HEK293 (cell line): ENCODE data around the gene ARL15.

Experiments
- CTCF ChIA-PET: fragments of 350-600 bp; formaldehyde crosslinking; extraction: SDS; loops from one replicate; lab custom pipeline; 2021; ENCODE audit warnings: antibody characterized with exemption; lab: Yijun Ruan, JAX
- POLR2A ChIA-PET: fragments of 300-600 bp; formaldehyde crosslinking; extraction: SDS; loops from one replicate; lab custom pipeline; 2020; ENCODE audit warnings: antibody characterized with exemption, inconsistent platforms; lab: Yijun Ruan, JAX
- H3K27ac ChIP-seq: fragments of 200-500 bp; sonication (Bioruptor generic); 2 replicates; pipeline ENCODE4 v1.5.1; 2014; ENCODE audit warnings: low read depth, low read length, control low read depth, inconsistent platforms; ENCODE audit errors: extremely low read depth
- H3K36me3 ChIP-seq, 2 experiments: fragments of 200-500 bp in 1 of 2; sonication (Bioruptor generic) in 1 of 2; 1 replicate in 1 of 2; 2 replicates in 1 of 2; pipeline ENCODE4 v1.5.1; 2014 to 2017; ENCODE audit warnings: inconsistent platforms in 2 of 2, low read length in 2 of 2; ENCODE audit not compliant: control insufficient read depth in 2 of 2, insufficient read depth in 1 of 2
- H3K4me1 ChIP-seq: fragments of 200-500 bp; sonication (Bioruptor generic); 2 replicates; pipeline ENCODE4 v1.5.1; 2014; ENCODE audit warnings: mild to moderate bottlenecking, low read length, inconsistent platforms; ENCODE audit not compliant: control insufficient read depth, insufficient read depth
- H3K4me3 ChIP-seq: 2 replicates; pipeline ENCODE4 v1.5.1; 2011; ENCODE audit warnings: low read depth, mild to moderate bottlenecking, control low read depth, low read length, moderate library complexity
- H3K9me3 ChIP-seq: fragments of 200-500 bp; sonication (Bioruptor generic); 2 replicates; pipeline ENCODE4 v1.5.1; 2014; ENCODE audit warnings: low read depth, low read length, inconsistent platforms; ENCODE audit not compliant: control insufficient read depth, insufficient read depth
- TSHZ1 ChIP-seq: fragments of 450-650 bp; formaldehyde crosslinking; IDR thresholded peaks from 2 replicates; pipeline ENCODE4 v1.5.1; 2016; ENCODE audit warnings: missing biosample characterization, missing genetic modification characterization, borderline replicate concordance
- ZFHX2 ChIP-seq: fragments of 450-650 bp; formaldehyde crosslinking; conservative IDR thresholded peaks from 2 replicates; pipeline ENCODE4 v1.5.1; 2016; ENCODE audit warnings: missing biosample characterization, missing genetic modification characterization
- ZNF138 ChIP-seq: fragments of 450-650 bp; formaldehyde crosslinking; IDR thresholded peaks from 2 replicates; pipeline ENCODE4 v1.5.1; 2016; ENCODE audit warnings: missing biosample characterization, missing genetic modification characterization, borderline replicate concordance
- ZNF214 ChIP-seq: fragments of 450-650 bp; formaldehyde crosslinking; IDR thresholded peaks from 2 replicates; pipeline ENCODE4 v1.5.1; 2017; ENCODE audit warnings: missing biosample characterization, mild to moderate bottlenecking, missing genetic modification characterization, borderline replicate concordance
- ZNF398 ChIP-seq: fragments of 450-650 bp; formaldehyde crosslinking; IDR thresholded peaks from 2 replicates; pipeline ENCODE4 v1.5.1; 2017; ENCODE audit warnings: missing biosample characterization, missing genetic modification characterization
- ZNF404 ChIP-seq: fragments of 450-650 bp; formaldehyde crosslinking; IDR thresholded peaks from 2 replicates; pipeline ENCODE4 v1.5.1; 2017; ENCODE audit warnings: missing biosample characterization, missing genetic modification characterization
- ZNF600 ChIP-seq: fragments of 450-650 bp; formaldehyde crosslinking; IDR thresholded peaks from 2 replicates; pipeline ENCODE4 v1.5.1; 2016; ENCODE audit warnings: missing biosample characterization, missing genetic modification characterization
- ZNF660 ChIP-seq: fragments of 450-650 bp; IDR thresholded peaks from 2 replicates; pipeline ENCODE4 v1.5.1; 2018; ENCODE audit warnings: missing biosample characterization, mild to moderate bottlenecking, missing genetic modification characterization
- TF ChIP-seq, protein P1 (sequence below): fragments of 450-650 bp; formaldehyde crosslinking; IDR thresholded peaks from 2 replicates; pipeline ENCODE4 v1.5.1; 2016; ENCODE audit warnings: missing biosample characterization, missing genetic modification characterization
- TF ChIP-seq, protein P2 (sequence below): fragments of 450-650 bp; formaldehyde crosslinking; IDR thresholded peaks from 2 replicates; pipeline ENCODE4 v1.5.0; 2017; ENCODE audit warnings: missing biosample characterization, missing genetic modification characterization, borderline replicate concordance
- TF ChIP-seq, protein P3 (sequence below): fragments of 450-650 bp; formaldehyde crosslinking; IDR thresholded peaks from 2 replicates; pipeline ENCODE4 v1.5.1; 2016; ENCODE audit warnings: missing biosample characterization, missing genetic modification characterization
- TF ChIP-seq, protein P4 (sequence below): fragments of 450-650 bp; formaldehyde crosslinking; IDR thresholded peaks from 2 replicates; pipeline ENCODE4 v1.5.1; 2016; ENCODE audit warnings: missing biosample characterization, missing genetic modification characterization, borderline replicate concordance

ARL15 gene

DNA sequence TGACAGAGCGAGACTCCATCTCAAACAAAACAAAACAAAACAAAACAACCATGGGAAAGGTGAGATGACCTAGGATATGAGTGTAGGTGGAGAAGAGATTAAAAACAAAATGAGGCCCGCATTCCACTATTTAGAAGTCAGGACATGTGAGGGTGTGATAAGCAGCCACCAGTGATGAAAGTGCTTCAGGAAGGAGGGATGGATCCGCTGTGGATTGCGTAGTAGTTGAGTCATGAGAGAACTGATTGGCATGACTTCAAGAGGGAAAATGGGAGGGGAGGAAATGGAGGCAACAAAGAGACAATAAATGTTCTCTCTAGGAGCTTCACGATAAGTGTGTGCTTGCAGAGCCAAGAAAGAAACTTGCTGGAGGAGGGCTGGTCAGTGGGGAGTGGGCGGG is 367.6 kb downstream of the ARL15 start:
- H3K36me3 ChIP-seq, result no peaks in the 10 kb centered on the region
- POLR2A ChIA-PET, result no interaction called here
- H3K27ac ChIP-seq, result no peak overlapping the region
- TF ChIP-seq ZFHX2 (tag by site-specific recombination) (peak; percentile 41; the same call in 1 of the 2 replicates), ZNF660 (tag by site-specific recombination) (no peak), ZNF404 (tag by site-specific recombination) (no peak), ZNF214 (tag by site-specific recombination) (no peak), ZNF600 (tag by site-specific recombination) (no peak), ZNF398 (tag by site-specific recombination) (0 out of 2 replicates have a peak, but pooled peaks have one; percentile 18)
- TF ChIP-seq, protein P1, sequence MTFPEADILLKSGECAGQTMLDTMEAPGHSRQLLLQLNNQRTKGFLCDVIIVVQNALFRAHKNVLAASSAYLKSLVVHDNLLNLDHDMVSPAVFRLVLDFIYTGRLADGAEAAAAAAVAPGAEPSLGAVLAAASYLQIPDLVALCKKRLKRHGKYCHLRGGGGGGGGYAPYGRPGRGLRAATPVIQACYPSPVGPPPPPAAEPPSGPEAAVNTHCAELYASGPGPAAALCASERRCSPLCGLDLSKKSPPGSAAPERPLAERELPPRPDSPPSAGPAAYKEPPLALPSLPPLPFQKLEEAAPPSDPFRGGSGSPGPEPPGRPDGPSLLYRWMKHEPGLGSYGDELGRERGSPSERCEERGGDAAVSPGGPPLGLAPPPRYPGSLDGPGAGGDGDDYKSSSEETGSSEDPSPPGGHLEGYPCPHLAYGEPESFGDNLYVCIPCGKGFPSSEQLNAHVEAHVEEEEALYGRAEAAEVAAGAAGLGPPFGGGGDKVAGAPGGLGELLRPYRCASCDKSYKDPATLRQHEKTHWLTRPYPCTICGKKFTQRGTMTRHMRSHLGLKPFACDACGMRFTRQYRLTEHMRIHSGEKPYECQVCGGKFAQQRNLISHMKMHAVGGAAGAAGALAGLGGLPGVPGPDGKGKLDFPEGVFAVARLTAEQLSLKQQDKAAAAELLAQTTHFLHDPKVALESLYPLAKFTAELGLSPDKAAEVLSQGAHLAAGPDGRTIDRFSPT (tag by site-specific recombination), result 0 out of 2 replicates have a peak, but pooled peaks have one; percentile 16
- TF ChIP-seq, protein P2, sequence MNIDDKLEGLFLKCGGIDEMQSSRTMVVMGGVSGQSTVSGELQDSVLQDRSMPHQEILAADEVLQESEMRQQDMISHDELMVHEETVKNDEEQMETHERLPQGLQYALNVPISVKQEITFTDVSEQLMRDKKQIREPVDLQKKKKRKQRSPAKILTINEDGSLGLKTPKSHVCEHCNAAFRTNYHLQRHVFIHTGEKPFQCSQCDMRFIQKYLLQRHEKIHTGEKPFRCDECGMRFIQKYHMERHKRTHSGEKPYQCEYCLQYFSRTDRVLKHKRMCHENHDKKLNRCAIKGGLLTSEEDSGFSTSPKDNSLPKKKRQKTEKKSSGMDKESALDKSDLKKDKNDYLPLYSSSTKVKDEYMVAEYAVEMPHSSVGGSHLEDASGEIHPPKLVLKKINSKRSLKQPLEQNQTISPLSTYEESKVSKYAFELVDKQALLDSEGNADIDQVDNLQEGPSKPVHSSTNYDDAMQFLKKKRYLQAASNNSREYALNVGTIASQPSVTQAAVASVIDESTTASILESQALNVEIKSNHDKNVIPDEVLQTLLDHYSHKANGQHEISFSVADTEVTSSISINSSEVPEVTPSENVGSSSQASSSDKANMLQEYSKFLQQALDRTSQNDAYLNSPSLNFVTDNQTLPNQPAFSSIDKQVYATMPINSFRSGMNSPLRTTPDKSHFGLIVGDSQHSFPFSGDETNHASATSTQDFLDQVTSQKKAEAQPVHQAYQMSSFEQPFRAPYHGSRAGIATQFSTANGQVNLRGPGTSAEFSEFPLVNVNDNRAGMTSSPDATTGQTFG (tag by site-specific recombination), result no peak
- TF ChIP-seq, protein P3, sequence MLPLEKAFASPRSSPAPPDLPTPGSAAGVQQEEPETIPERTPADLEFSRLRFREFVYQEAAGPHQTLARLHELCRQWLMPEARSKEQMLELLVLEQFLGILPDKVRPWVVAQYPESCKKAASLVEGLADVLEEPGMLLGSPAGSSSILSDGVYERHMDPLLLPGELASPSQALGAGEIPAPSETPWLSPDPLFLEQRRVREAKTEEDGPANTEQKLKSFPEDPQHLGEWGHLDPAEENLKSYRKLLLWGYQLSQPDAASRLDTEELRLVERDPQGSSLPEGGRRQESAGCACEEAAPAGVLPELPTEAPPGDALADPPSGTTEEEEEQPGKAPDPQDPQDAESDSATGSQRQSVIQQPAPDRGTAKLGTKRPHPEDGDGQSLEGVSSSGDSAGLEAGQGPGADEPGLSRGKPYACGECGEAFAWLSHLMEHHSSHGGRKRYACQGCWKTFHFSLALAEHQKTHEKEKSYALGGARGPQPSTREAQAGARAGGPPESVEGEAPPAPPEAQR, result no peak
- CTCF ChIA-PET, result interaction anchor here (0.7 kb wide), 1 partner anchor 121 kb away, joined by 4 read pairs; no protein-coding TSS in a partner anchor
- H3K4me3 ChIP-seq, result no peak overlapping the region
- H3K4me1 ChIP-seq, result no peaks in the 10 kb centered on the region; the same call in 1 of the 2 replicates
- no peaks in the 10 kb centered on the region for H3K9me3 ChIP-seq

DNA sequence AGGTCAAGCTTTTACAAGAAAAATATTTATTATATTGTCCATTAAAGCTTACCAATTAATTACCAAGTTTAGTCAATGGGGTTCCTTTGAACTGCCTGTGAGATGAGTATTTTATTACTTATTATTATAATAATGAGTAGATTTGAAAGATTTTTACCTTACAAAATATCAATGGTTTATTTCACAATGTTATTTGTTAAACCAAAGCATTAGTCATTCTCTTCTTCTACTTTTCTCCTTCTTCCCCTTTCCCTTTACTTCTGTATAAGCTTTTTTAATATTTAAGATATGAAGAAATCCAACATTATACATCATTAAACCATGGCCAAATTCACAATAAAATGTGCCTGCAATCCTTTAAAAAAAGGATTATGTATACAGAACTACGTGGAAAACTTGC is 369.5 kb downstream of the ARL15 start:
- Histone ChIP-seq H3K27ac (no peak overlapping the region), H3K9me3 (no peaks in the 10 kb centered on the region), H3K4me1 (no peaks in the 10 kb centered on the region; the same call in 1 of the 2 replicates), H3K36me3 (no peaks in the 10 kb centered on the region), H3K4me3 (no peak overlapping the region)
- ChIA-PET POLR2A (no interaction called here), CTCF (no interaction called here)
- TF ChIP-seq, protein P4, sequence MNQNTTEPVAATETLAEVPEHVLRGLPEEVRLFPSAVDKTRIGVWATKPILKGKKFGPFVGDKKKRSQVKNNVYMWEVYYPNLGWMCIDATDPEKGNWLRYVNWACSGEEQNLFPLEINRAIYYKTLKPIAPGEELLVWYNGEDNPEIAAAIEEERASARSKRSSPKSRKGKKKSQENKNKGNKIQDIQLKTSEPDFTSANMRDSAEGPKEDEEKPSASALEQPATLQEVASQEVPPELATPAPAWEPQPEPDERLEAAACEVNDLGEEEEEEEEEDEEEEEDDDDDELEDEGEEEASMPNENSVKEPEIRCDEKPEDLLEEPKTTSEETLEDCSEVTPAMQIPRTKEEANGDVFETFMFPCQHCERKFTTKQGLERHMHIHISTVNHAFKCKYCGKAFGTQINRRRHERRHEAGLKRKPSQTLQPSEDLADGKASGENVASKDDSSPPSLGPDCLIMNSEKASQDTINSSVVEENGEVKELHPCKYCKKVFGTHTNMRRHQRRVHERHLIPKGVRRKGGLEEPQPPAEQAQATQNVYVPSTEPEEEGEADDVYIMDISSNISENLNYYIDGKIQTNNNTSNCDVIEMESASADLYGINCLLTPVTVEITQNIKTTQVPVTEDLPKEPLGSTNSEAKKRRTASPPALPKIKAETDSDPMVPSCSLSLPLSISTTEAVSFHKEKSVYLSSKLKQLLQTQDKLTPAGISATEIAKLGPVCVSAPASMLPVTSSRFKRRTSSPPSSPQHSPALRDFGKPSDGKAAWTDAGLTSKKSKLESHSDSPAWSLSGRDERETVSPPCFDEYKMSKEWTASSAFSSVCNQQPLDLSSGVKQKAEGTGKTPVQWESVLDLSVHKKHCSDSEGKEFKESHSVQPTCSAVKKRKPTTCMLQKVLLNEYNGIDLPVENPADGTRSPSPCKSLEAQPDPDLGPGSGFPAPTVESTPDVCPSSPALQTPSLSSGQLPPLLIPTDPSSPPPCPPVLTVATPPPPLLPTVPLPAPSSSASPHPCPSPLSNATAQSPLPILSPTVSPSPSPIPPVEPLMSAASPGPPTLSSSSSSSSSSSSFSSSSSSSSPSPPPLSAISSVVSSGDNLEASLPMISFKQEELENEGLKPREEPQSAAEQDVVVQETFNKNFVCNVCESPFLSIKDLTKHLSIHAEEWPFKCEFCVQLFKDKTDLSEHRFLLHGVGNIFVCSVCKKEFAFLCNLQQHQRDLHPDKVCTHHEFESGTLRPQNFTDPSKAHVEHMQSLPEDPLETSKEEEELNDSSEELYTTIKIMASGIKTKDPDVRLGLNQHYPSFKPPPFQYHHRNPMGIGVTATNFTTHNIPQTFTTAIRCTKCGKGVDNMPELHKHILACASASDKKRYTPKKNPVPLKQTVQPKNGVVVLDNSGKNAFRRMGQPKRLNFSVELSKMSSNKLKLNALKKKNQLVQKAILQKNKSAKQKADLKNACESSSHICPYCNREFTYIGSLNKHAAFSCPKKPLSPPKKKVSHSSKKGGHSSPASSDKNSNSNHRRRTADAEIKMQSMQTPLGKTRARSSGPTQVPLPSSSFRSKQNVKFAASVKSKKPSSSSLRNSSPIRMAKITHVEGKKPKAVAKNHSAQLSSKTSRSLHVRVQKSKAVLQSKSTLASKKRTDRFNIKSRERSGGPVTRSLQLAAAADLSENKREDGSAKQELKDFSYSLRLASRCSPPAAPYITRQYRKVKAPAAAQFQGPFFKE (tag by site-specific recombination), result no peak
- TF ChIP-seq ZNF138 (tag by site-specific recombination), result no peak
- no peak for TF ChIP-seq TSHZ1
